ENCODE data around the gene LAMA5.
A peak's percentile ranks its signal among the peaks of the same experiment; 100 is the strongest.

GRCh38 chr20:62304331-62305148, 62.6 kb downstream of the LAMA5 start:
- TF ChIP-seq CTCF (IDR thresholded peaks at IDR 0.05) (no peak), POLR2AphosphoS5 (IDR thresholded peaks at IDR 0.05) (peak in 1 of 4 donors; percentile 9), POLR2A (IDR thresholded peaks at IDR 0.05) (no peak), EP300 (IDR thresholded peaks at IDR 0.05) (no peak)

All from sigmoid colon (tissue), 4 donors.